Body of pancreas (tissue), 4 donors: Measurements from ENCODE around the gene POLR1E. TPM values are rescaled to one million over a fixed set of nuclear protein-coding genes. Genes with fewer than 3 reads are reported as not detected.

Experiments
- ATAC-seq: fragments of 150-250 bp; one replicate; pipeline ENCODE4 v1.9.1; 2016
- DNase-seq, 4 donors: peaks; one replicate each; pipeline ENCODE4 v3.0.0-alpha.2; 2019
- H3K27ac ChIP-seq, 4 donors: fragments of 200-600 bp; sonication (generic); 1 replicate in 3 of 4; 2 replicates in 1 of 4; pipeline versions ENCODE4 v1.5.1 to v1.6.1; 2016 to 2019; ENCODE audit warnings: mild to moderate bottlenecking in 1 of 4, mixed read lengths in 1 of 4, moderate library complexity in 1 of 4
- H3K27me3 ChIP-seq, 2 donors: fragments of 200-600 bp; sonication (generic); one replicate each; pipeline ENCODE4 v1.6.0; 2016; ENCODE audit warnings: mild to moderate bottlenecking in 1 of 2
- H3K36me3 ChIP-seq, 2 donors: fragments of 200-600 bp; sonication (generic); replicated peaks in 1 of 2; 2 replicates each; pipeline ENCODE4 v1.5.1; 2016; ENCODE audit warnings: low read depth in 2 of 2; ENCODE audit not compliant: insufficient read depth in 1 of 2
- H3K4me1 ChIP-seq: fragments of 200-600 bp; sonication (generic); one replicate; pipeline ENCODE4 v1.6.0; 2016
- H3K4me3 ChIP-seq, 2 donors: fragments of 200-600 bp; sonication (generic); 1 replicate in 1 of 2; 2 replicates in 1 of 2; pipeline ENCODE4 v1.5.1; 2016 to 2019
- H3K9me3 ChIP-seq, 3 donors: fragments of 200-600 bp; sonication (generic); 1 replicate in 2 of 3; 2 replicates in 1 of 3; pipeline ENCODE4 v1.5.1; 2016
- POLR2A ChIP-seq, 3 donors: fragments of 450-650 bp; IDR thresholded peaks; one replicate each; pipeline ENCODE4 v1.6.1; 2016; ENCODE audit warnings: antibody characterized with exemption in 3 of 3, mild to moderate bottlenecking in 2 of 3
- WGBS, 2 donors: methylation state at CpG; one replicate each; pipeline ENCODE4 v1.1.5; 2017; 5-methylcytosine and 5-hydroxymethylcytosine counted together
- intact Hi-C: fragments of 100-400 bp; cut with DNase I; formaldehyde crosslinking; loops from one replicate; pipeline ENCODE4 v1.15.1; 2023
- total RNA-seq, 2 donors: library from RNA; depleted of rRNA; stranded (reverse); fragments of >200 nt; gene quantifications; one replicate each; pipeline ENCODE4 v1.1.0, GENCODE V29; 2016
- TF ChIP-seq, protein P1 (sequence below), 7 experiments: fragments of 450-650 bp in 4 of 7; fragments of 200-600 bp in 3 of 7; sonication (generic) in 3 of 7; IDR thresholded peaks; one replicate each; pipeline ENCODE4 v1.5.1; 2016 to 2019; ENCODE audit warnings: antibody characterized with exemption in 7 of 7

POLR1E gene
- total RNA-seq, 2 donors from 2014 or later = 9.6 to 15.0 TPM

DNA sequence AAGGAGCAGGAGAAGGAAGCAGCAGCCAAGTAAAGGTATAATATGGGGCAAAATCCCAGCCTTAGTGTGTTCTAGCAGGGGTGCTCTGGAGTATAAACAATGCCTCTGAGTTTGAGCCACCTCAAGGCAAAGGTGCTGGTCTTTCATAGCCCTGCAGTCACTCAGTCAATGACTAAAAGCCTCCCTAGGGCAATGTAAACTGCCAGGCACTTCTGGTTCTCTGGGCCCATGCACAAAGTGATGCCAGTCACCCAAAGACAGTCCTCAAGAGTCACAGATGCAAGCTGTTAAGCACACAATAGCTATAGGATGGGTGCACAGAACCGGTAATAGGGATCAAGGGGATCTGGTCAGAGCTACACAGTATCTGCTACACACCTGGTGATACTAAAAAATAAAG is 33.1 kb upstream of the POLR1E start:
- Histone ChIP-seq H3K4me1 (peaks cover 46% of the 10 kb centered on the region), H3K27ac (no peak overlapping the region), H3K4me3 (no peak overlapping the region), H3K36me3 (no peaks in the 10 kb centered on the region), H3K9me3 (no peaks in the 10 kb centered on the region), H3K27me3 (no peaks in the 10 kb centered on the region)
- 100% methylated on average over 1 of the region's 1 CpG for WGBS, 2 donors
- TF ChIP-seq POLR2A (IDR thresholded peaks at IDR 0.05) = no peak
- TF ChIP-seq, protein P1, sequence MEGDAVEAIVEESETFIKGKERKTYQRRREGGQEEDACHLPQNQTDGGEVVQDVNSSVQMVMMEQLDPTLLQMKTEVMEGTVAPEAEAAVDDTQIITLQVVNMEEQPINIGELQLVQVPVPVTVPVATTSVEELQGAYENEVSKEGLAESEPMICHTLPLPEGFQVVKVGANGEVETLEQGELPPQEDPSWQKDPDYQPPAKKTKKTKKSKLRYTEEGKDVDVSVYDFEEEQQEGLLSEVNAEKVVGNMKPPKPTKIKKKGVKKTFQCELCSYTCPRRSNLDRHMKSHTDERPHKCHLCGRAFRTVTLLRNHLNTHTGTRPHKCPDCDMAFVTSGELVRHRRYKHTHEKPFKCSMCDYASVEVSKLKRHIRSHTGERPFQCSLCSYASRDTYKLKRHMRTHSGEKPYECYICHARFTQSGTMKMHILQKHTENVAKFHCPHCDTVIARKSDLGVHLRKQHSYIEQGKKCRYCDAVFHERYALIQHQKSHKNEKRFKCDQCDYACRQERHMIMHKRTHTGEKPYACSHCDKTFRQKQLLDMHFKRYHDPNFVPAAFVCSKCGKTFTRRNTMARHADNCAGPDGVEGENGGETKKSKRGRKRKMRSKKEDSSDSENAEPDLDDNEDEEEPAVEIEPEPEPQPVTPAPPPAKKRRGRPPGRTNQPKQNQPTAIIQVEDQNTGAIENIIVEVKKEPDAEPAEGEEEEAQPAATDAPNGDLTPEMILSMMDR (IDR thresholded peaks at IDR 0.05) = no peak
- ATAC-seq = no peak
- intact Hi-C loops = no loop called here
- no peak for DNase-seq

DNA sequence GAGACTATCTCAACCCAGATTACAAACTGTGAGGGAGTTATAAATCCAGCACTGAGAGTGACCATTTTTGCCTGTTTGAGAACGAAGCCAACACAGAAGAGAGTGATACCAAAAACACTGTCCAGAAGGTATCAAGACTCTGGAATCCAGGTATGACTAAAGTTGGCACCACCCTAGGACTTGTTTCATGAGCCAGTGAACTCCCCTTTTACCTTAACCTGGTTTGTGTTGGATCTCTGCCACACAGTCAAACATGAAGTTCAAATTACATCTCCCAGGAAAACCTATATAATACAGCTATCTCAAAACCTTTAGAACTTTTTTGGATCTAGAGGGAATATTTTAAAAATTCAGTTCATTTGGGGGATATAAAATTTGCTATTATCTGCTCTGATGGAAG is 31.9 kb upstream of the POLR1E start:
- Histone ChIP-seq H3K36me3 (no peaks in the 10 kb centered on the region), H3K4me1 (peaks cover 46% of the 10 kb centered on the region), H3K27me3 (no peaks in the 10 kb centered on the region), H3K4me3 (no peak overlapping the region), H3K9me3 (no peaks in the 10 kb centered on the region), H3K27ac (peak overlapping the region in 3 of 4 donors; percentile 1 to 27 (median 17))
- intact Hi-C loops = no loop called here
- DNase-seq (peak in 2 of 4 donors; percentile 36 to 56), ATAC-seq (no peak)
- TF ChIP-seq, protein P1 (IDR thresholded peaks at IDR 0.05) = no peak
- TF ChIP-seq POLR2A (IDR thresholded peaks at IDR 0.05) = no peak
- WGBS, 2 donors = 30 to 36% methylated on average over 1 of the region's 1 CpG

DNA sequence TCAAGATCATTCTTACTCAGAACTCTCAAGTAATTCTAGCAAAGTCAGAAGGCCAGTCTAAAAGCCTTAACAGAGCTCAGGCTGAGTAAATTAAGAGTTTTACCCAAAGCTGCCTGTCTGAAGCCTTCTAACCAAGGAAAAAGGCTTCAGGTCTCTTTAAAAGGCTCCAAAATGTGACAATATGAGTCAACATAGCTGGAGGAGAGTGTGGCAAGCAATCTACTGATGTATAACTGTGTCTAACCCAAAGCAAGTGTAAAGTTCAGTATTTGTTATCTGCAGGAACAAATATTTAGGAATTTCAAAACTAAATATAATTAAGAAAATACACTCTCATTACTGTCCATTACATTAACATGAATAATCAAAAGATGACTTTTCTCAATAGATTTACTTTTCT is 31.5 kb upstream of the POLR1E start:
- Histone ChIP-seq H3K4me3 (no peak overlapping the region), H3K4me1 (peaks cover 46% of the 10 kb centered on the region), H3K27ac (peak overlapping the region in 3 of 4 donors; percentile 1 to 27 (median 11)), H3K36me3 (no peaks in the 10 kb centered on the region), H3K9me3 (no peaks in the 10 kb centered on the region), H3K27me3 (no peaks in the 10 kb centered on the region)
- ATAC-seq (no peak), DNase-seq (no peak)
- no peak for TF ChIP-seq POLR2A (IDR thresholded peaks at IDR 0.05)
- TF ChIP-seq, protein P1 (IDR thresholded peaks at IDR 0.05) = no peak
- intact Hi-C loops = no loop called here

DNA sequence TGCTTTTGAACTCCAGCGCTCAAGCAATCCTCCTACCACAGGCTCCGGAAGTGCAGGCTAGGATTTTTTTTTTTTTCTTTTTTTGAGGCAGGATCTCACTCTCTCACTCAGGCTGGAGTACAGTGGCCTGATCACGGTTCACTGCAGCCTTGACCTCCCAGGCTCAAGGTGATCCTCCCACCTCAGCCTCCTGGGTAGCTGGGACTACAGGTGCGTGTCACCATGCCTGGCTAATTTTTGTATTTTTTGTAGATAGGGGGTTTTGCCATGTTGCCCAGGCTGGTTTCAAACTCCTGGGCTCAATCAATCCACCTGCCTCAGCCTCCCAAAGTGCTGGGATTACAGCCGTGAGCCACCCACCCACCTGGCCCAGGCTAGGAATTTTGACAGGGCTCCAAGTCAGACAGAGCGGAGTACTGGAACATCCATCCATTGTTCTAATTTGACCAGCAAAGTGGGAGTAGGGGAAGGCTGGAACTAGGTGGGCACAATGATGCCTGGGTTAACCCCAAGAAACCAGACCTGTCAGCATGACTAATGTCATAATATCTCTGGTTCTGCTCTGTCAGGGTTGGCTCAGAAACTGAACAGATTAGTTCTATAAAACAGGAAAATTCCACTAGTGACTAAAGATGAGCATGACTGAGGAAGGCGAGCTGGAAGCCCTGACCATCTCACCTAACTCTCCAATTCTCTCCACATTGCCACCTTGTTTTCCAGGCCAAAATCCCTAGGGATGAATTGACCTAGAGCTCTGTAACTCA is 29.7 kb upstream of the POLR1E start:
- no peak overlapping the region for H3K27ac ChIP-seq
- intact Hi-C loops = no loop called here
- ATAC-seq (no peak), DNase-seq (no peak)
- H3K27me3 ChIP-seq = no peaks in the 10 kb centered on the region
- TF ChIP-seq POLR2A (IDR thresholded peaks at IDR 0.05) = no peak
- TF ChIP-seq, protein P1 (IDR thresholded peaks at IDR 0.05) = no peak
- no peak overlapping the region for H3K4me3 ChIP-seq
- no peaks in the 10 kb centered on the region for H3K36me3 ChIP-seq
- 74 to 82% methylated on average over 7 of the region's 7 CpGs for WGBS, 2 donors
- H3K4me1 ChIP-seq = peaks cover 46% of the 10 kb centered on the region
- H3K9me3 ChIP-seq = no peaks in the 10 kb centered on the region

DNA sequence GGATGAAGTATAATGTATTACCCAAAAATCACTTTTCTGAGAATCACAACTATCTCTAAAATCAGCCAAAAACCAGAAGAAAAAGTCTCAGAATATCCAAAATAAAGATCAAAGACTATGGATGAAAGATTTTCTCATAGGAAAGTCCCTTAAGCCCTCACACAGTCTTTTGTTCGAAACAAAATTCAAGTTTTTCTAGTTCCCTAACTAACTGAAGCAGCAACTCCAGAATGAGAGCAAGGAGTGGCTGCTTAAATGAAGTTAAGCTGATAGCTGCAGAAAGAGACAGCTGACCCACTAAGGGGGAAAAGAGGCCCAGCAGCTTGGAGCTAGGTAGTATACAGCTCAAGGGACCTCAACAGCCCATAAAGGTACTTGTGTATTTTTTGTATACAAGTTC is 28.9 kb upstream of the POLR1E start:
- Histone ChIP-seq H3K27me3 (no peaks in the 10 kb centered on the region), H3K4me1 (peaks cover 48% of the 10 kb centered on the region), H3K27ac (no peak overlapping the region), H3K36me3 (no peaks in the 10 kb centered on the region), H3K9me3 (no peaks in the 10 kb centered on the region), H3K4me3 (no peak overlapping the region)
- ATAC-seq (no peak), DNase-seq (no peak)
- TF ChIP-seq POLR2A (IDR thresholded peaks at IDR 0.05) = no peak
- TF ChIP-seq, protein P1 (IDR thresholded peaks at IDR 0.05) = no peak
- 81 to 83% methylated on average over 1 of the region's 1 CpG for WGBS, 2 donors
- intact Hi-C loops = no loop called here
